GM12892 (cell line): Measurements from ENCODE around the gene LHX6.

Experiments used
- DNase-seq: peaks from one replicate; pipeline ENCODE4 v3.0.0; 2011; ENCODE audit not compliant: insufficient read length
- FAIRE-seq: peaks from 2 replicates; lab custom pipeline; 2011; peaks lifted over from hg19 to GRCh38; lab: Jason Lieb, UNC
- POLR2A ChIP-seq: IDR thresholded peaks from 2 replicates; pipeline ENCODE4 v1.6.1; 2011; ENCODE audit warnings: low read depth, low read length, control low read depth
- POLR2AphosphoS5 ChIP-seq: IDR thresholded peaks from 2 replicates; pipeline ENCODE4 v1.6.1; 2011; ENCODE audit warnings: low read depth, low read length, control low read depth
- TAF1 ChIP-seq: IDR thresholded peaks from 2 replicates; pipeline ENCODE4 v1.6.1; 2011; ENCODE audit warnings: low read depth, mild to moderate bottlenecking, control low read depth, low read length, borderline replicate concordance

LHX6 gene

GRCh38 chr9:122213102-122213588 is 15.6 kb downstream of the LHX6 start:
- TF ChIP-seq TAF1 (no peak), POLR2A (no peak), POLR2AphosphoS5 (no peak)
- FAIRE-seq, result no peak
- no peak for DNase-seq

- no peak for FAIRE-seq
- DNase-seq, result no peak
- TF ChIP-seq POLR2A (no peak), POLR2AphosphoS5 (no peak), TAF1 (no peak)
These were observed 16.2 kb downstream of the LHX6 start for GRCh38 chr9:122212473-122213004.

GRCh38 chr9:122209451-122209850 is 19.3 kb downstream of the LHX6 start:
- no peak for FAIRE-seq
- no peak for DNase-seq
- no peak for TF ChIP-seq POLR2AphosphoS5

GRCh38 chr9:122207096-122207495 is 21.7 kb downstream of the LHX6 start:
- DNase-seq, result no peak
- no peak for FAIRE-seq
- TF ChIP-seq POLR2AphosphoS5, result no peak
- no peak for TF ChIP-seq TAF1
- TF ChIP-seq POLR2A, result no peak

- FAIRE-seq (no peak), DNase-seq (no peak)
- TF ChIP-seq TAF1 (no peak), POLR2AphosphoS5 (no peak), POLR2A (no peak)
These were observed 22.4 kb downstream of the LHX6 start for GRCh38 chr9:122206118-122207046.

GRCh38 chr9:122205176-122205575 is 23.6 kb downstream of the LHX6 start:
- TF ChIP-seq POLR2AphosphoS5 (no peak), TAF1 (no peak), POLR2A (no peak)
- DNase-seq (no peak), FAIRE-seq (no peak)

GRCh38 chr9:122204491-122204890 is 24.3 kb downstream of the LHX6 start:
- FAIRE-seq (no peak), DNase-seq (no peak)
- no peak for TF ChIP-seq TAF1
- no peak for TF ChIP-seq POLR2A
- TF ChIP-seq POLR2AphosphoS5, result no peak

GRCh38 chr9:122204055-122204454 is 24.7 kb downstream of the LHX6 start:
- TF ChIP-seq POLR2A (no peak), POLR2AphosphoS5 (no peak)
- DNase-seq (no peak), FAIRE-seq (no peak)

- FAIRE-seq (no peak), DNase-seq (no peak)
- TF ChIP-seq TAF1 (no peak), POLR2A (no peak), POLR2AphosphoS5 (no peak)
These were observed 26.6 kb downstream of the LHX6 start for GRCh38 chr9:122202111-122202510.

- no peak for TF ChIP-seq POLR2AphosphoS5
- TF ChIP-seq POLR2A, result no peak
- no peak for TF ChIP-seq TAF1
- no peak for DNase-seq
- FAIRE-seq, result no peak
These were observed 27.1 kb downstream of the LHX6 start for GRCh38 chr9:122201641-122202040.

GRCh38 chr9:122200960-122201595 is 27.7 kb downstream of the LHX6 start:
- FAIRE-seq (no peak), DNase-seq (no peak)
- no peak for TF ChIP-seq POLR2AphosphoS5
- TF ChIP-seq TAF1, result no peak
- TF ChIP-seq POLR2A, result no peak
